GM12892 (cell line): ENCODE results near the gene OVCH2.
A peak's percentile ranks its signal among the peaks of the same experiment; 100 is the strongest.
"Not testable (repeated sequence)": the region's sequence is repeated elsewhere in the genome, so short reads cannot be mapped to it uniquely, and the experiment has no call there.

Experiments used
- DNase-seq: peaks from one replicate; pipeline ENCODE4 v3.0.0; 2011; ENCODE audit not compliant: insufficient read length
- FAIRE-seq: peaks from 2 replicates; lab custom pipeline; 2011; peaks lifted over from hg19 to GRCh38; lab: Jason Lieb, UNC
- POLR2A ChIP-seq: IDR thresholded peaks from 2 replicates; pipeline ENCODE4 v1.6.1; 2011; ENCODE audit warnings: low read depth, low read length, control low read depth
- POLR2AphosphoS5 ChIP-seq: IDR thresholded peaks from 2 replicates; pipeline ENCODE4 v1.6.1; 2011; ENCODE audit warnings: low read depth, low read length, control low read depth
- TAF1 ChIP-seq: IDR thresholded peaks from 2 replicates; pipeline ENCODE4 v1.6.1; 2011; ENCODE audit warnings: low read depth, mild to moderate bottlenecking, control low read depth, low read length, borderline replicate concordance

OVCH2 gene

DNA sequence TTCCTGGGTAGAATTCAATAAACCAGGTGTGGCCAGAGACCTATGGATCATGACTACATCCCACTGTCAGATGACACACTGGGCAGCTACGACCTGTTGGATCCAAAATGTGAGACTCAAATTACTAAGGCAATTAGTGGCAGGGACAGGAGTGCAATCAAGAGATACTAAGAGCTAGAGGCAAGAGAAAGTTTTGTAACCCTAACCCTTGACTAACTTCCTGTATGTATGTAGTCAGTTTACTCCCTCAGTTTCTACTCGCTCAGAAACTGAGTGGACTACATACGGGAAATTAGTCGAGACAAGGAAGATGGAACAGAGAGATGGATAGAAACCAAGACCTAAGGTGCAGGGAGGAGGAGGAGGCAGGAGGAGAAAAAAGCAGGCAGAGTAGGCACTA lies 35.6 kb downstream of the OVCH2 start:
- no peak for DNase-seq
- no peak for TF ChIP-seq TAF1
- no peak; the same call in 1 of the 2 replicates for TF ChIP-seq POLR2A
- TF ChIP-seq POLR2AphosphoS5 = no peak
- peak; percentile 87 for FAIRE-seq

DNA sequence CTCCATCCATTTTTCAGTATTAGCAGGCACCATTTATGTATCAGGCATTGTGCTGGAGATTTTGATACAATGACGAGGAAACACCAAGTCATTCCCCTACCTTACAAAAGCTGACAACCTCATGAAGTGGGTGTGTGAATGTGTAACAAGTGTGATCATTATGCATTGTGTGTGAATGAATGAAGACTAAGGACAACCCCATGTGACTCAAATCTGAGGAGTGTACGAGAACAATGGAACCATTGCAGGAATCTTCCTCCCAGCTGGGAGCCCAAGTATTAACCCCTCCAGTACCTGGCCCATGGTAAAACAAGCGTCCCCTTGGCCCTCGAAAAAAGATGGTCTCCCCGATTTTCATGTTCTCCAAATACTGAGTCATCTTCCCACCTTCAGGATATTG lies 37.4 kb downstream of the OVCH2 start:
- TF ChIP-seq TAF1 (no peak), POLR2A (no peak), POLR2AphosphoS5 (no peak)
- FAIRE-seq (no peak), DNase-seq (no peak)

DNA sequence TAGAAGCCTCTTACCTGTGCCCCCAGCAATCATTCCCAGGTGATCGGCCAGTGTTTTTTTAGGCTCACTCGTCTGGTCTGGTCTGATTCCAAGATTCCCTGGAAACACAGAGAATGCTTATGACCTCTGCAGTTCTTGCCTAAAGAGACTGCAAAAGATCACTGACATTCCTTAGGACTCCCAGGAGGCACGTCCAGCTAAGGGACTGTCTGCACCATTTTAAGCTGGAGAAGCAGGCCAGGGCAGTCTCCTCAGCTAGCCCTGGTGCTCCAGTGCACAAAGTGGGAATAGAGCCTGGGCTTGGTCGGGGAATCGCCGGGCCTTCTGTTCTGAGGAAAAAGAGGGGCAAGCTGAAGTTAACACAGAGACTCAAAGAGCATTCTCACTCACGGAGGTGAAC lies 37.8 kb downstream of the OVCH2 start:
- TF ChIP-seq POLR2A = no peak
- TF ChIP-seq TAF1 = no peak
- no peak for TF ChIP-seq POLR2AphosphoS5
- FAIRE-seq = no peak
- no peak for DNase-seq

DNA sequence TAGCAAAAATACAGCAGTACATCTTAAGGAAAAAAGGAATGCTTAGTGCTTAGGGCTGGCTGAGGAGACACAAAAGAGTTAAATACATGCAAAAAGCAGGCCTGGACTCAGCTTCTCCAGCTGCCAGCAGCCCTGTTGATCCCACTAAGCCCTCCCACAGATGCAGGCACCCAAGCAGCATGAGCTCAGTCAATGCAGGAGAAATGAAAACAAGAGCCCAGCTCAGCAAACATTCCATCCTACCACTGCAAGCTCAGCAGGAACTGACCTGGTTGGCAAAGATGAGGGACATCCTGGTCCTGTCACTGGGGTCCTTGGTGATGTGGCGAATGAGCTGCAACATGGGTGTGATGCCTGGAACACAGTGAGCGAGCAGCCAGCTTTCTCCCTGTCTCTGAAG lies 38.8 kb downstream of the OVCH2 start:
- TF ChIP-seq TAF1 (no peak), POLR2A (no peak), POLR2AphosphoS5 (no peak)
- DNase-seq (no peak), FAIRE-seq (no peak)

DNA sequence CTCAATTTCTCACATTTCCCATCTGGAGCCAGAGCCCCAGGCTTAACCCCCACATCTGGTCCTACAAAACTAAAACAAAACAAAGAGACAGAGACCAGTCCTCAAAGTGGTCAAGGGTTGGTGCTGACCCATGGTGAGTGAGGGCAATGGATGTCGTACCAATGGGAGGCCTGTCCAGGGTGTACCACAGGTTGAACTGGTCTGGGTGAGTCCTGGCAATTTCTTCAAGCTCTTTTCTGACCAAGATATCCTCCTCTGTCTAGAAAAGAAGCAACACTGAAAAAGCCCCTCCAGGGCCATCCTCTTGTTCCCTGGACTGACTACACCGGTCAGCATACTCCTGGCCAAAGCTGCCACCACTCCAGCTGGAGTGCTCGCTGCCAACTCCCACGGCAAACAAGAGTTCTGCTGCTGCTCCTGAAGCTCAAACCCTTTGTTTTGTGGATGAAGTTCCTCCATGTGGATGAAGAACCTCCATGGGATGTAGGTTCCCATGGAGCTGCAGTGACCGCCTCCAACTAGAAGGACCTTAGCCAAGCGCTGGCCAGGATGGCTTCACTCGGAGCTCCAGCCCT lies 39.9 kb downstream of the OVCH2 start:
- FAIRE-seq (peak; percentile 53), DNase-seq (no peak)
- TF ChIP-seq TAF1 = no peak
- TF ChIP-seq POLR2A = no peak
- no peak for TF ChIP-seq POLR2AphosphoS5

DNA sequence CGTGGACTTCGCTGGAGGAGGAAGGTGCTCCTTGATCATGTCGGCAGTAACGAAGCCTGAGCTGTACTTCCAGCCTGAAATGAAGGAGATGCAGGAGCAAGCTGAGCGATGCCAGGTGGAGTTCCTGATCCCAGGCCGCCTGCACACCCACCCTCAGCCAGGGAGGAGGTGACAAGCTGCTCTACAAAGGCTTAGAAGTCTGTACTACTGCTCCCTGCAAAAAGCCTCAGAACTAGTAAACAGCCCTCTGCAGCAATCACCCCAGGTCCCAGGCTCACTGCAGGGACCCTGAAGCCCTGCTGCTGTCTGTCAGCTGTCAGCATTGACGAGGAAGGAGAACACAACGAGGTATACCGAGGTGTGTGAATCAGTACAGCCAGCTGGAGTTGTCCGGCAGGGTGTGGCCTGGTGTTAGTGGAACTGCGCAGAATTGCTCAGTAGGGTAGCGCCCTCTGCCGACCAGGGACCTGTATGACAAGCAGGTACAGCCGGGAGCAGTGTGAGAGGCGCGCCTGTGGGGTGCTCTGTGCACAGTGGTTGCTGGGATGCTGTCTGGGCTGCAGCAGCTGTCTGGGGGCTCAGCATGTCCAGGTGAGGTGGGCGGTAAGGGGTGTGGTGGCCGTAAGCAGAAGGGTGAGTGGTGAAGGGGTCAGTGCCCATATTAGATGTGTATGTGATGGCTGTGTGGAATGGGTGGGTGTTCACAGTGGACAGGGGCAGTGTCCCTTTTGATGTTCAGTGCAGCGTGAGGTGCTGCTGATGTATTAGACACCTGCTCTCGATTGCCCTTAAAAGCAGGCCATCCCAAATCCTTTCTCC lies 40.6 kb downstream of the OVCH2 start:
- FAIRE-seq (peak; percentile 100), DNase-seq (peak; percentile 88)
- no peak for TF ChIP-seq POLR2A
- no peak for TF ChIP-seq TAF1
- no peak for TF ChIP-seq POLR2AphosphoS5

DNA sequence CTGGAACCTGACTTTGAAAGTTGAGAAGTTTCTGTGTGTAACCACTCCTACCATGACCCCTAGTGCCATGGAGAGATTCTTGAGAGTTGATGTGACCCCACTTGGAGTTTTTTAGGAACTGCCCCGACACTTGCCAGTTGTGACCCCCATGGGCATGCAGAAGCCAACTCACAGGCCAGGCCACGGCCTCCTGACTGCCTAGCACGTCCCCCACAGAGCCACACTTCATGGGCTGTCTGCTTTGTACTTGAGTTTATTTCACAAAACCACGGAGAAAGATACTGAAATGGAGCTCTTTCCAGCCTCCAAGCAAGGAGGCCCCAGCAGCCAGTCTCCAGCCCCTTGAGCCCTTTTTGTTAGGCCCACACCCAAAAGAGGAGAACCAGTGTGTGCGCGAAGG lies 41.4 kb downstream of the OVCH2 start:
- DNase-seq = no peak
- FAIRE-seq = no peak
- TF ChIP-seq POLR2AphosphoS5 (no peak), TAF1 (no peak), POLR2A (no peak)

DNA sequence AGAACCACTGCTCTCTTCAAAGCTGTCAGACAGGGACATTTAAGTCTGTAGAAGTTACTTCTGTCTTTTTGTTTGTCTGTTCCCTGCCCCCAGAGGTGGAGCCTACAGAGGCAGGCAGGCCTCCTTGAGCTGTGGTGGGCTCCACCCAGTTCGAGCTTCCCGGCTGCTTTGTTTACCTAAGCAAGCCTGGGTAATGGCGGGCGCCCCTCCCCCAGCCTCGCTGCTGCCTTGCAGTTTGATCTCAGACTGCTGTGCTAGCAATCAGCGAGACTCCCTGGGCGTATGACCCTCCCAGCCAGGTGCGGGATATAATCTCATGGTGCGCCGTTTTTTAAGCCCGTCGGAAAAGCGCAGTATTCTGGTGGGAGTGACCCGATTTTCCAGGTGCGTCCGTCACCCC lies 42.7 kb downstream of the OVCH2 start:
- not testable (repeated sequence) for DNase-seq, FAIRE-seq

DNA sequence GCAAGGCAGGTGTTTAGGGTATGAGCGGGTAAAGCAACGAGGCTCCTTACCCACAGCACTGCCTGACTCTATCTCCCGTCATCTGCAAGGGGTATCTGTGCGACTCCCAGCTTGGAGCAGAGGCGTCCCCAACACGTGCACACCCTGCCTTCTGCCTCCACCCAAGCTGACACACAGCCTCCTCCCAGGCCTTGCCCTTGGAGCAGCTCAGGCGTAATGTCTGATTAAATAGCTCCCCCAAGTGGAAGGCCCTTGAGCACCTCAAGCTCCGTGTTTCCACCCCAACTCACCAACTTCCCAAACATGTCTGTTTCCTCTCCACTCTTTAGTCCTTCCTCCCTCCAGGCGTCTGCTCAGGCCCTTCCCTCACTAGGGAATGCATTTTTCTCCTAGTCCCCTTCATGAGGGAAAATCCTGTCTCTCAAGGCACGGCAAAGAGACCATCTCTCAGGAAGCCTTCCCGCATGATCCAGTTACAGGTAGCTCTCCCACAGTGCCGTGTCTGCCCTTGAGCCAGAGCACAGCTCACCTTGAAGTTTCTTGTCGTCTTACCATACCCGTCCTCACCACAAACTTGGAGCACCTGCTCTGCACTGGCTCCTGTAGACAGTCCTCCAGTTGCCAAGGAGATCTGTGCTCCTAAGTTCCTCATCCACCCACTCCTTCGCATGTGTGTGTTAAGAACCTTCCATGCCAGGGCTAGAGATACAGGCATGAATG lies 48.8 kb downstream of the OVCH2 start:
- TF ChIP-seq POLR2AphosphoS5 (no peak; the same call in 1 of the 2 replicates), TAF1 (no peak), POLR2A (no peak)
- FAIRE-seq (peak; percentile 73), DNase-seq (no peak)

DNA sequence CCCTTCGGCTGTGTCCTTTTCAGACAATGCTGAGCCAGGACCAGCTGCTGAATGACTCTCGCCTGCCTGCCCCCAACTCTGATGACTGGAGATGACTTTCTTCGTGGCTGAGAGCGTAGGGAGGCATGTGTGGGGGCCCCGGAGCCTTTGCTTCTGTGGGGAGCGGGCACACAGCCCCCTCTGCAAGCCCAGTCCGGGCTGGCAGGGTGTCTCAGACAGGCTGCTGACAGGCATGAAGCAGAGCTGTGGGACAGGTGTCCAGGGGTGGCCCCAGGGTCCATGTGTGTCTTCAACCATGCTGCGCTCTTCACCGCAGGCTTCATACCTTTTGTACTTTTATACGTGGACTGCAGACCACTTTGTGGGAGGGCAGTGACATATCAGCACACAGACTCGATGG lies 49.6 kb downstream of the OVCH2 start:
- TF ChIP-seq POLR2AphosphoS5 (no peak), TAF1 (no peak), POLR2A (no peak)
- FAIRE-seq = no peak
- DNase-seq = no peak

DNA sequence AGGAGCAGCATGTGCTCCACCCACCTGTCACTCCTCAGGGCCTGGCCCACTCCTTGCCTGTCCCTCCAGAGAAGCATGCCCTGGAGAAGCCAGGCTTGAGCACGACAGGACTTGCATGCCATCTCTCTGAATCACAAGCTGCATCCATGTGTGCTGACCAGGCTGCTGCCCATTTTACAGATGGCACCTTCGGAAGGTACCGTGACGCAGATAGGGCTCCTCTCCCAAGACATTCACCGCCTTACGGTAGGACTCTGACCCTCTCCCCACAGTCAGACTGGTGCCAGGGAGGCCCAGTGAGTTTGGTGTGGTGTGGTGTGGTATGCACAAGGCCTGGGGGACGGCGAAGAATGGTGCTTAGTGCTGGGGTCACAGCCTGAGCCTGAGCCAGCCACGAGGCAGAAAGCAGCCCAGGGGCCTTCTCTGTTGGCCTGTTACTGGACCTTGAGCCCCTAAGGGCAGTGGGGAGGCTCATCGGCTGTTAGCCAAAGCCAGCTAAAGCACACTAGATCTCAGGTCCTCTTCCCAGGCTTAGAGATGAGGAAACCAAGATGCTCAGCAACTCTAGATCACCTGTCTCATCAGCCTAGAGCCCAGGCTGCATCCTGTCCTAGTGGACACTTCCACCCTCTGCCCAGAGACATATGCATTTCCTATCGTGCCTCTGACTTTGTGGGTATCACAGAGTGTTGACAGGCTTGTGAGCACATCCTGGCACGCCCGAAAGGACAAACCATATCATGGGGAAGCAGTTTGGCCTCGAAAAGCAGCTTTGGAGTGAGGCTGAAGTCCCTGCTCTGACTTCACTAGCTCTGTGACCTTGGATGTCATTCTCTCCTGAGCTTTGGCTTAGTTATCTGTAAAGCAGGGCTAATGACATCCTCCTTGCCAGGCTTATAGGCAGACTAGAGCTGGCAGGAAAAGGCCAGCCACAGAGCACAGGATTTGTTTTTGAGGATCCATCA lies 50.7 kb downstream of the OVCH2 start:
- DNase-seq = no peak
- TF ChIP-seq TAF1 = no peak
- no peak for TF ChIP-seq POLR2AphosphoS5
- no peak; the same call in 1 of the 2 replicates for TF ChIP-seq POLR2A
- peak; percentile 14 for FAIRE-seq
